ENCODE data around the gene VTI1A.

Gene VTI1A

DNA sequence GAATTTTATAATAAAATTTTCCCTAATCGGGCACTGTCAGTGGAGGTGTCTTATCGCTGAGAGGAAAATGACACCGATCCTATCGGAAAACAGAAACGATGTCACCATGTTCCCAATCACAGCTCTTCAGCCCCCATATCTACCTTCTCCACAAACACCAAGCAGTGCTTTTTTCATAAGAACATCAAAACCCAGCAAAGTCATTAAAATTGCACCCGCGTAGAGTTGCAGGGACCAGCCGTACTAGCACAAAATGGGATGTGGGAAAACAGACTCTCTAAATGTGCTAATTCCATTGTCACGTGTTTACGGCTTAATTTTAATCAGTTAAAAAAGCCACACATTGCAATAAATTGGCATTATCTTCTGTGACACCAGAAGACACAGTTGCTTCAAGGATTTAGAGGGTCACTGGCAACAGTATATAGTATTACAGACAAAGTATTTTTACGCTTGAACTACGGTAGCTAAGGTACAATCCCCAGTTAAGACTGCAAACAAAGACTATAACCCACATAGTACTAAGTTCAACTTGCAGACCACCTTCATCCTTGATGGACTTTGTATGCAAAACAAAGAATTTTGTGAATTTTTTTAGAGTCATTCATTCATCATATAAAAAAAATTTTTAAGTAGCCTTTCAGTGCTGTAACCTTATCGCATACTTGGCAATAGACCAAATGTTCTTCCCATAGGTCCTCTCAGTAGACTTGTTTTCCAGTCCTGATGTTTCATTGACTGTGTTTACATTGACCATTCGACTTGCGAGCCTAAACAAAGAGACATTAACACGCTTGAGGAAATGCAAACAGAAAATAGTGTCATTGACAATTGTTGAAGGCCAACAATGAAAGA lies 116.0 kb downstream of the VTI1A start:
- in situ Hi-C loops (cut with MboI; ENCODE audit: low pct_unique_long_range_greater_than_20kb, low sequenced_read_pairs, unreplicated experiment), result no loop called here
- TF ChIP-seq, protein P1, sequence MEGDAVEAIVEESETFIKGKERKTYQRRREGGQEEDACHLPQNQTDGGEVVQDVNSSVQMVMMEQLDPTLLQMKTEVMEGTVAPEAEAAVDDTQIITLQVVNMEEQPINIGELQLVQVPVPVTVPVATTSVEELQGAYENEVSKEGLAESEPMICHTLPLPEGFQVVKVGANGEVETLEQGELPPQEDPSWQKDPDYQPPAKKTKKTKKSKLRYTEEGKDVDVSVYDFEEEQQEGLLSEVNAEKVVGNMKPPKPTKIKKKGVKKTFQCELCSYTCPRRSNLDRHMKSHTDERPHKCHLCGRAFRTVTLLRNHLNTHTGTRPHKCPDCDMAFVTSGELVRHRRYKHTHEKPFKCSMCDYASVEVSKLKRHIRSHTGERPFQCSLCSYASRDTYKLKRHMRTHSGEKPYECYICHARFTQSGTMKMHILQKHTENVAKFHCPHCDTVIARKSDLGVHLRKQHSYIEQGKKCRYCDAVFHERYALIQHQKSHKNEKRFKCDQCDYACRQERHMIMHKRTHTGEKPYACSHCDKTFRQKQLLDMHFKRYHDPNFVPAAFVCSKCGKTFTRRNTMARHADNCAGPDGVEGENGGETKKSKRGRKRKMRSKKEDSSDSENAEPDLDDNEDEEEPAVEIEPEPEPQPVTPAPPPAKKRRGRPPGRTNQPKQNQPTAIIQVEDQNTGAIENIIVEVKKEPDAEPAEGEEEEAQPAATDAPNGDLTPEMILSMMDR (IDR thresholded peaks at IDR 0.05; ENCODE audit: extremely low read depth, insufficient read depth, missing control alignments), result no peak
- DNase-seq (ENCODE audit: low spot score), result no peak

DNA sequence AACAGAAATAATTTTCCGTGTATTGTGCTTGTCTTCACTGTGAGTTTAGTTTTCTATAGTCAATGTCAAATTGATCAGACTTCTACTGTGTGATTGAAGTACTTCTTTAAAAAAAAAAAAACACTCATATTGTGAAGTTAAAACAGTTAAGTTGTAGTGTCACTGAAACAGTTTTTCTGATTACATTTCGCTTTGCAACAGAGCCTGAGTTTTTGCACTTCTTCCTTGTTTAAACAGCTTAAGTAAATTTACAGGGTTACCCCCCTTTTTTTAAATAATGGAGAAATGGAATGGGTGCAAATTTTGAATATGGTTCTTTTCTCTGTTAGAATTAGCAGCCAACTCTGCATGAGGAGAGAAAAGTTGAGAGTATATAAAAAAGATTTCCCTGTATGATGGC lies 117.3 kb downstream of the VTI1A start:
- DNase-seq (ENCODE audit: low spot score), result no peak
- in situ Hi-C loops (cut with MboI; ENCODE audit: low pct_unique_long_range_greater_than_20kb, low sequenced_read_pairs, unreplicated experiment), result no loop called here
- TF ChIP-seq, protein P1 (IDR thresholded peaks at IDR 0.05; ENCODE audit: extremely low read depth, insufficient read depth, missing control alignments), result no peak

DNA sequence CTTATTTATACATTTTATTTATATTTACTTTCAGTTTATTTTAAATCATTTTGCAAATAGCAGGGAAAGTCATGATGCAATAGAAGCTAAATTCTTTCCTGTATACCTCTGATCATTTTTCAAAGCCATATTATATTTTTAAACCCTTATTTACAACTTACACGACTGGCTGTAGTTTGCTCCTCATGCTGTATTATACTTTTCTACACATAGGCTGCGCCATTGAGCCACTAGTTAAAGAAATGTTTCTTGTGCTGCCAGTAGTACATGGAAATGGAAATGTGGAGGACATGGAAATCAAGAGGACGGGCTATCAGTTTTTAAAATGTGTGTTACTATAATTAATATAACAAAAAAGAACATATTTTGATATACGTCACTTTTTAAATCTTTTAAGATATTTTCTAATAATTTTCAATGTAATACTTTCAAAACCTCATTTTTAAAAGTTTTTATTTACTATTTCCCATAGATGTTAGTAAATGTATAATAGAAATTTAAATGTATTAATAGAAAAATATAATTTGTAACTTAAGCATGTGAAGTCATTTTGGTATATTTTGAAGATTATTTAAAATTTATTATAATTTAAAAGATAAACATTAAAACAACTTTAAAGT lies 118.5 kb downstream of the VTI1A start:
- peak; percentile 49 for DNase-seq (ENCODE audit: low spot score)
- in situ Hi-C loops (cut with MboI; ENCODE audit: low pct_unique_long_range_greater_than_20kb, low sequenced_read_pairs, unreplicated experiment), result no loop called here
- TF ChIP-seq, protein P1 (IDR thresholded peaks at IDR 0.05; ENCODE audit: extremely low read depth, insufficient read depth, missing control alignments), result peak; percentile 60

DNA sequence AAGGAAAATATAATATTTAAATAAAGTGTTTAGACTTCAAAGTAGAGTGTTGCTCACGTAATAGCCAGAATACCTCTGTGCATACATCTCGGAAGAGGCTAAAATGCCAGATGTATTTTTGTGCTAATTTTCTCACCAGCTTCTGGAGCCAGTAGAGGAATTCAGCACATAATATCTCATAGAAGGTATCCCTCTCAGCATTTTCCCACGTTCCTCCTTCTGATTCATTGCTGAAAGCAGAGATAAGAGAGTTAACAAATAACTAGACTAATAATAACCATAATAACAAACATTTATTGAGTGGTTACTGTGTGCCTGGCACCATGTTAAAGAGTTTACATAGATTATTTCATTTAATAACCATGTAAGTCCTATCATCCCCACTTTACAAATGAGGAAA lies 123.6 kb downstream of the VTI1A start:
- in situ Hi-C loops (cut with MboI; ENCODE audit: low pct_unique_long_range_greater_than_20kb, low sequenced_read_pairs, unreplicated experiment), result no loop called here
- no peak for DNase-seq (ENCODE audit: low spot score)
- TF ChIP-seq, protein P1 (IDR thresholded peaks at IDR 0.05; ENCODE audit: extremely low read depth, insufficient read depth, missing control alignments), result no peak

DNA sequence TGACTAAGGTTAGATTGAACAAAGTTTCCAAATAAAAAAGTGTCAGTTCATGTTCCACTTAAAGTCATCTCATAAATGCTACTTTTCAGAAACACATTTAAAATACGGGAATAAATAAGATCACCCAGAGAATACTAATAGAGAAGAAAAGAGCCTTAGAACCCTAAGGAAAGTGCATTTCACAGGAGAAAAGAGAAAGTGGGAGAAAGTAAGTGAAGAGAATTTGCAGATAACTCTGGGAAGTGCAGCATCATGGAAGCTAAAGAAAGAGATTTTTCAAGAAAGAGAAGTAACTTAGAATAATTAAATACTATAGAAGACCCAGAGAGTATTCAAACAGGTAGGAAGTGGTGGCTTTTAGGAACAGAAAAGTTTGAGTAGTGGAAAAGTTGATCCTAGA lies 132.6 kb downstream of the VTI1A start:
- TF ChIP-seq, protein P1 (IDR thresholded peaks at IDR 0.05; ENCODE audit: extremely low read depth, insufficient read depth, missing control alignments), result no peak
- in situ Hi-C loops (cut with MboI; ENCODE audit: low pct_unique_long_range_greater_than_20kb, low sequenced_read_pairs, unreplicated experiment), result no loop called here

DNA sequence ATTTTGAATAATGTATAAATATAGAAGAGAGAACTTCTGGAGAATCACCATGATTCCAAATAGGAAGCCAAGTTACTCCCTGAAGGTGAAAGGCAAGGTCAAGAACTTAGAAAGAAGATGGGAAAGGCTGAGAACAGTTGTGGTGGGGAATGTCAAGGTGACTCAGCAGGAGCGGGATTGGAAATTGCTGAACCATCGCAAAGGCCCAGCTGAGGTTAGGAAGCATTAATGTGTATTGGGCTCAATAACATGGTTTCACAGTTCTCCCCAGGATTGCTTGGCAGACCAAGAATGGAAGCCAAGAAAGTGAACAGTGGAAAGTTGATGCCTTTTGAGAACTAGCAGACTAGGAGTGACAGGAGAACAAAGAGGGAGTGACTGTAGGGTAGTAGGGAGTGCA lies 133.3 kb downstream of the VTI1A start:
- DNase-seq (ENCODE audit: low spot score), result no peak
- TF ChIP-seq, protein P1 (IDR thresholded peaks at IDR 0.05; ENCODE audit: extremely low read depth, insufficient read depth, missing control alignments), result no peak
- in situ Hi-C loops (cut with MboI; ENCODE audit: low pct_unique_long_range_greater_than_20kb, low sequenced_read_pairs, unreplicated experiment), result no loop called here

More for the DNA sequence above, 132.6 kb downstream of the VTI1A start:
- DNase-seq (ENCODE audit: low spot score), result no peak
